T-helper 1 cell treated with Interleukin-12 subunit alpha and Interleukin-12 subunit beta and Interleukin-4 antibody, amounts not matched to agents 30 μg/mL and 1 μg/mL, for 36 hours (primary cell): ENCODE measurements around the gene EFL1.
"Not testable (repeated sequence)": the region's sequence is repeated elsewhere in the genome, so short reads cannot be mapped to it uniquely, and the experiment has no call there.

Source experiments
- H3K27ac Mint-ChIP-seq: one replicate; pipeline ENCODE4 v1.8.0; 2021; ENCODE audit warnings: mild to moderate bottlenecking, mixed read lengths
- H3K27me3 Mint-ChIP-seq: one replicate; pipeline ENCODE4 v1.8.0; 2021; ENCODE audit warnings: low read depth, mixed read lengths
- H3K36me3 Mint-ChIP-seq: one replicate; pipeline ENCODE4 v1.8.0; 2021; ENCODE audit warnings: low read depth, mixed read lengths
- H3K4me1 Mint-ChIP-seq: one replicate; pipeline ENCODE4 v1.8.0; 2021; ENCODE audit warnings: low read depth, mixed read lengths
- H3K4me3 Mint-ChIP-seq: one replicate; pipeline ENCODE4 v1.8.0; 2021; ENCODE audit warnings: mild to moderate bottlenecking, moderate library complexity, mixed read lengths
- H3K9me3 Mint-ChIP-seq: one replicate; pipeline ENCODE4 v1.8.0; 2021; ENCODE audit warnings: mixed read lengths

Gene EFL1

DNA sequence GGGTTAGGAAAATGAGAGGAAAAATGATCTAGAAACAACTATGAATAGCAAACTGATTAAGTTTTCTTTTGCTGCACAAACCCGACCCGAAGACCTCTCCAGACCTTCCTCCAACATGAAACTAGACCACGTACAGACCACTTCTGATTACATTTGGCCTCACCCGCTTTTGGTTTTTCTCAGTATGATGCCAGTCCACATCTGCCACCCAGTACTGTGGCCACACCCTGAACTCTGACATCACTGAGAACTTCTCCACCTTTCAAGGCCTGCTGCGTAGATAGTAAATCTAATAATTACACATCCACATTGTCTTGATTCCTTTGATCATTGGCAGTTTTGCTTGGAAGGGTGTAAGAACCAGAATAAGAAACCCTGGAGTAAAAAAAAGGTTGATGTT is 16.6 kb downstream of the EFL1 start:
- H3K4me3 Mint-ChIP-seq, H3K27ac Mint-ChIP-seq, H3K9me3 Mint-ChIP-seq, H3K27me3 Mint-ChIP-seq: not testable (repeated sequence)
- Mint-ChIP-seq H3K36me3 (peaks cover 22% of the 10 kb centered on the region), H3K4me1 (peaks cover 19% of the 10 kb centered on the region)

- not testable (repeated sequence) for H3K9me3 Mint-ChIP-seq, H3K4me3 Mint-ChIP-seq, H3K27me3 Mint-ChIP-seq, H3K27ac Mint-ChIP-seq
- Mint-ChIP-seq H3K36me3 (peaks cover 34% of the 10 kb centered on the region), H3K4me1 (peaks cover 19% of the 10 kb centered on the region)
Measured at GRCh38 chr15:82243644-82244043, 18.9 kb downstream of the EFL1 start.

- not testable (repeated sequence) for H3K27me3 Mint-ChIP-seq, H3K4me3 Mint-ChIP-seq, H3K9me3 Mint-ChIP-seq
- Mint-ChIP-seq H3K36me3 (peaks cover 32% of the 10 kb centered on the region), H3K27ac (peak overlapping the region; percentile 28), H3K4me1 (peaks cover 18% of the 10 kb centered on the region)
Measured at GRCh38 chr15:82241836-82242499, 20.6 kb downstream of the EFL1 start.

DNA sequence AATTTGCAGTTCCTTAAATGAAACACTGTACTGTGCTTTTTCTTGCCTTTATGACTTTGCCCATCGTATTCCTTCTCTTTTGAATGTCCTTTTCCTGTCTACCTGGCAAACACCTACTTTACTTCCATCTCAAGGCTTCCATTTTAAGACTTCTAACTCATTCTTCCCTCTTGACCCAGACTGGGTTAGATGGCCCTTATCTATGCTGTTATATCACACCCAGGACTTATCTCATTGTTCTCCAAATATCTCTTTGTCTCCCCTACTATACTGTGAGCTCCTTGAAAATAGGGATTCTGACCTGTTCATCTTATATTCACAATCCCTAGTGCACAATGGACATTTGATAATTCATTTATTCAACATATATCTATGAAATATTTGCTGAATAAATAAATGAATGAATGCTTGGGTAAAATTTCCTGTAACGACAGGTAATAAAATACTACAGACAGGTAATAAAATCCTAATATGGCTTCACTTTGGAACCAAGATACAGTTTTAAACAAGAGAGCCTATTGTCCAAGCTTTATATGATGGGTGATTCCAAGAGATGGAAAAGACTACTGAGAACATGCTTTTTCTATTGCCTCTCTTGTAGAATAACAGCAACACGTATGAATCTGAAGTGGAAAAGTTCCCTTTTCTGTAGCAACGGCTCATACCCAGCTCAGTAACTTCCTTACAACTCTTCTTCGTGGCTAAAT is 22.7 kb downstream of the EFL1 start:
- no peak overlapping the region for H3K4me3 Mint-ChIP-seq
- peaks cover 26% of the 10 kb centered on the region for H3K36me3 Mint-ChIP-seq

DNA sequence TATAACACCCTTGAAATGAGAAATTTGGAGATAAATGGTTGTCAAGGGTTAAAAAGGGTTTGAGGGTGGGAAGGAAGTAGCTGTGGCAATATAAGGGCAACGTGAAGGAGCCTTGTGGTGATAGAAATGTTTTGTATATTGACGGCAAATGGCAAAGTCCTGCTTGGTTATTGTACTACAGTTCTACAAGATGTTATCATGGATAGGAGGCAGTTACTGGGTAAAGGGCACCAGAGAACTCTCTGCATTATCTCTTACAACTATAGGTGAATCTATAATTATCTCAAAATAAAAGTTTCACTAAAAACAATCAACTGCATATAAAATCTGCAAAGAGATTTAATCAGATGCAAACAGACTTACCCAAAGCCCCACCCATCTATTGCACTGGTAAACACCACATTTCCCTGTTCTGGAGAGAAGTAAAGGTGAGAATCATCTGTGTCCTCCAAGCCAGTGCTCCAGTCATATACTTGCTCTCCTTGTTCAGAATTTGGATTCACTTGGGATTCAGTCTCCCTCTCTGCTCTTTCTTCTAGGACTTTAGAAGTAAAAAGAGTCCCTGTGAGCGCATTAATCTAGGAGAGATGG is 24.5 kb downstream of the EFL1 start:
- H3K27me3 Mint-ChIP-seq, H3K27ac Mint-ChIP-seq, H3K9me3 Mint-ChIP-seq, H3K4me3 Mint-ChIP-seq: not testable (repeated sequence)
- peaks cover 10% of the 10 kb centered on the region for H3K4me1 Mint-ChIP-seq
- H3K36me3 Mint-ChIP-seq: peaks cover 22% of the 10 kb centered on the region

More for the DNA sequence above, 22.7 kb downstream of the EFL1 start:
- Mint-ChIP-seq H3K27ac (no peak overlapping the region), H3K27me3 (no peaks in the 10 kb centered on the region), H3K4me1 (peaks cover 11% of the 10 kb centered on the region), H3K9me3 (no peaks in the 10 kb centered on the region)

DNA sequence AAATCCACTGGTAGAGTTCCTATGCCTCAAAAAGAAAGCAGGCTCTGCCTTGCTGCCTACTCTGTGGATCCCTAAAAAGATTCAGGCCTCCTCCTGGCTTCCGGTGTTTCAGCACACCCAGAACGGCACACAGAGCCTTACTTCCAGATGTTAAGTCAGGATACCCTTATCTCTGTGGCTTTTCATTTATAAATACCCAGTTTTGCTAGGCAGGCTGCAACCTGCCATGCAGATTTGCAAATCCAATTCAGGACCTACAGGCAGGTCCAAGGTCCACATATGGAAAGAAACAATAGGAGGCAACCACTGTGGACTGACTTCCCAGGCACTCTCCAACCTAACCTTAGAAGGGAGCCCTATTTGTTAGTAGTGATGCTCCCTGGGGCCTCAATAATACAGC is 30.7 kb downstream of the EFL1 start:
- no peaks in the 10 kb centered on the region for H3K27me3 Mint-ChIP-seq
- peaks cover 18% of the 10 kb centered on the region for H3K36me3 Mint-ChIP-seq
- H3K4me3 Mint-ChIP-seq: no peak overlapping the region
- H3K9me3 Mint-ChIP-seq: no peaks in the 10 kb centered on the region
- H3K4me1 Mint-ChIP-seq: peaks cover 9% of the 10 kb centered on the region
- H3K27ac Mint-ChIP-seq: no peak overlapping the region

DNA sequence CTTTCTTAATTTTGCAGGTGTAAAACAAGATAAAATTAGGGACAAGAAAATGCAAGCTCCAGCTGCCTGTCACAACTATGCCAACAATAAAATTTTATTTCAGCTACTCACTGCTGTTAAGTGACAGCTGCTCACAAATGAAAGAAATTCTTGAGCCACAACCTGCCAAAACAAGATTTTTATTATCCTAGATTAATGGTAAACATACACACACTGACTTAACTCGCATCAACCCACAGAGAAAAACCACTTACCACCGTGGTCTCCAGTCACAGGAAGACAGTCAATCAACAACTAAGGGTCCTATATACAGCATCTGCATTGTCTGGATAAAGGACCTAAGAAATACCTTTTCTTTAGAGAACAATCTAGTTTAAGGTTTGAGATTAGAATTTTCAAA is 31.3 kb downstream of the EFL1 start:
- H3K36me3 Mint-ChIP-seq: peaks cover 20% of the 10 kb centered on the region
- H3K27me3 Mint-ChIP-seq: no peaks in the 10 kb centered on the region
- no peaks in the 10 kb centered on the region for H3K9me3 Mint-ChIP-seq
- no peak overlapping the region for H3K27ac Mint-ChIP-seq
- no peak overlapping the region for H3K4me3 Mint-ChIP-seq
- H3K4me1 Mint-ChIP-seq: peaks cover 9% of the 10 kb centered on the region

DNA sequence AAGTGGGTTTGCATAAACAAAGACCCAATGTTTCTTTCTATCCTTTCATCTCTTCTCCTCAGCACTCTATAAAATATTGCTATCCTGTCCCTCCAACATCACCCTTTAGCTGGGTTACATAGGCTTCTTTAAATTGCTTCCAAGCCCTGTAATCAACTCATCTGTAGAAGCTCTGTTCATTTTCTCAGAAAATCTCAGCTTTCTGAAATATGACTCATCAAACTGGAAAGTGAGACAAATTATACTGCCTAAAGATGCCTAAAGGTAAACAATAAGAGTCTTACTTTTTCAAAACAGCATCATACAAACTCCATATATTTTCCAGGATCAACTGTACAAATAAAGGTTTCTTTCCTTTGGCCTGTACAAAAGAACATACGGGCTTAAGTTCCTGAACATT is 33.8 kb downstream of the EFL1 start:
- Mint-ChIP-seq H3K36me3 (peaks cover 25% of the 10 kb centered on the region), H3K9me3 (no peaks in the 10 kb centered on the region), H3K4me1 (peaks cover 8% of the 10 kb centered on the region), H3K4me3 (no peak overlapping the region), H3K27me3 (no peaks in the 10 kb centered on the region), H3K27ac (no peak overlapping the region)

DNA sequence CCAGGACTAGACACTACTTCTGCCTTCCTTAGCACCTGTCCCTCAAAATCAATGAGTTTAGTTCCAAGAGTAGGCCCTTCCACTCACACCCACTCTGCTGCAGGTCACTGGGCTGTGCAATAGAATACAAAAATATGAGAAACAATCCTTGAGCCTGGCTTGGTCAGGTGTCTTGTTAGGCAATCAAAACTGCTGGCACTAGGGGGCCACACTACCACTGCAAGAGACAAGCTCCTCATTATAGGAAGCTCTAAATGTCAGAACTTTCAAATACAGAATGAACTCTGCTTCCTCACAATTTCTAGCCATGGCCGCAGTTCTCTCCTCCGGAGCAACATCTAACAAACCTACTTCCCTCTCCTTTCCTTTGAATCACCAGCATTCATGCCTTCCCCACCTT is 41.0 kb downstream of the EFL1 start:
- H3K27me3 Mint-ChIP-seq, H3K9me3 Mint-ChIP-seq, H3K4me1 Mint-ChIP-seq, H3K4me3 Mint-ChIP-seq, H3K27ac Mint-ChIP-seq: not testable (repeated sequence)
- H3K36me3 Mint-ChIP-seq: peaks cover 25% of the 10 kb centered on the region

GRCh38 chr15:82216092-82216491 is 46.4 kb downstream of the EFL1 start:
- H3K27me3 Mint-ChIP-seq, H3K4me3 Mint-ChIP-seq, H3K27ac Mint-ChIP-seq, H3K4me1 Mint-ChIP-seq, H3K9me3 Mint-ChIP-seq: not testable (repeated sequence)
- peaks cover 27% of the 10 kb centered on the region for H3K36me3 Mint-ChIP-seq

- peaks cover 18% of the 10 kb centered on the region for H3K36me3 Mint-ChIP-seq
- not testable (repeated sequence) for H3K4me1 Mint-ChIP-seq, H3K4me3 Mint-ChIP-seq, H3K9me3 Mint-ChIP-seq, H3K27ac Mint-ChIP-seq, H3K27me3 Mint-ChIP-seq
Measured at GRCh38 chr15:82212201-82212600, 50.3 kb downstream of the EFL1 start.

GRCh38 chr15:82210066-82210597 is 52.4 kb downstream of the EFL1 start:
- H3K9me3 Mint-ChIP-seq, H3K4me1 Mint-ChIP-seq, H3K4me3 Mint-ChIP-seq, H3K27me3 Mint-ChIP-seq, H3K27ac Mint-ChIP-seq: not testable (repeated sequence)
- peaks cover 18% of the 10 kb centered on the region for H3K36me3 Mint-ChIP-seq

GRCh38 chr15:82204575-82204974 is 58.0 kb downstream of the EFL1 start:
- H3K4me3 Mint-ChIP-seq, H3K27me3 Mint-ChIP-seq, H3K4me1 Mint-ChIP-seq, H3K9me3 Mint-ChIP-seq, H3K27ac Mint-ChIP-seq, H3K36me3 Mint-ChIP-seq: not testable (repeated sequence)

DNA sequence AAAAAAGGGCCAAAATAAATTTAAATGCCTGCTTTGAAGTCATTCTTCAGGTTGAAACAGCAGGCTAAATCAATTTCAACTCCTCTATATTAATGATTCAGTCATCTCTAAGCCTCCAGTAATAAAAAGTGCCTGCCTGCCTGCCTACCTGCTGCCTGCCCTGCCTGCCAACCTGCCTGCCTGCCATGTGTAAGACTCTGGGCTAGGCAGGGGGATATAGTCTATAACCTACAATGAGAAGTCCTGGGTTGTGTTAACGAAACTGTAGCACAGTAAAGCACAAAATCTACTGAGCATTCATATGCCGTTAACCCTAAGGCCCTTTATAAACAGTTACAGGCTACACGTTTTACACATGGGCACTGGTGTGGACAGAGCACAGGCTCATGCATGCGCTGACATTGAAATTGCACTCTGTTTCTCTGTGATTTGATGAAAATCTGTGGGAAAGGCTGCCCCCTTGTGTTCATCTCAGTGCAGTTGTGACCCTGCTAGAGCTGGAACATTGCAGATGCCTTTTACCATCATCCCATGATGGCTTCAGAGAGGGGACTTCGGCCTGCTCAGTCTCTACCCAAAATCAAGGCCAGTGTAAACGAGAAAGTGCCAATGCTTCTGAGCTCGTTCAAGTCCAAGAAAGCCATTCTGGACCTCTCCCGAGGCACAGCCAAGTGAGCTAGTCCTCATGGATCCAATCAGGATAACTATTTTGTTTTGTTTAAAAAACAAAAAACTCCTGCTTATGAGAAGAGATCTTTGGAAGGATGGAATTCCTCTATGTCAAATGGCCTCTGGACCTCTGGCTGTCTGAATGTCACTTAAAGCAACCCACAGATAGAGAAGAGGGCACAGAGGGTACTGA is 64.6 kb downstream of the EFL1 start:
- Mint-ChIP-seq H3K4me1 (peaks cover 4% of the 10 kb centered on the region), H3K27ac (no peak overlapping the region), H3K27me3 (no peaks in the 10 kb centered on the region)

More for the DNA sequence above, 64.6 kb downstream of the EFL1 start:
- Mint-ChIP-seq H3K36me3 (peaks cover 9% of the 10 kb centered on the region), H3K9me3 (no peaks in the 10 kb centered on the region), H3K4me3 (no peak overlapping the region)
